ENCODE data around the gene MUCL3.
A peak's percentile ranks its signal among the peaks of the same experiment; 100 is the strongest.
"Not testable (repeated sequence)": the region's sequence is repeated elsewhere in the genome, so short reads cannot be mapped to it uniquely, and the experiment has no call there.

The MUCL3 gene

GRCh38 chr6:30940361-30940986 is at the start of gene MUCL3:
MUCL3 (plus strand) TSS chr6:30940973; CDS start chr6:30941000, 27 bp downstream.
- no peak for DNase-seq

GRCh38 chr6:30891450-30891723 is 49.4 kb upstream of the MUCL3 start:
- DNase-seq = no peak

GRCh38 chr6:30891816-30892538 is 48.8 kb upstream of the MUCL3 start:
- DNase-seq = no peak

GRCh38 chr6:30893001-30893591 is 47.7 kb upstream of the MUCL3 start:
- DNase-seq = no peak

GRCh38 chr6:30893666-30894065 is 47.1 kb upstream of the MUCL3 start:
- DNase-seq = no peak

- DNase-seq = no peak
Observed at GRCh38 chr6:30894381-30894780, 46.4 kb upstream of the MUCL3 start.

- no peak for DNase-seq
Observed at GRCh38 chr6:30894935-30895334, 45.8 kb upstream of the MUCL3 start.

GRCh38 chr6:30895343-30895742 is 45.4 kb upstream of the MUCL3 start:
- no peak for DNase-seq

- no peak for DNase-seq
Observed at GRCh38 chr6:30896541-30896940, 44.2 kb upstream of the MUCL3 start.

GRCh38 chr6:30897882-30898281 is 42.9 kb upstream of the MUCL3 start:
- no peak for DNase-seq

- DNase-seq = no peak
Observed at GRCh38 chr6:30898750-30899360, 41.9 kb upstream of the MUCL3 start.

- DNase-seq = no peak
Observed at GRCh38 chr6:30900863-30901417, 39.8 kb upstream of the MUCL3 start.

- no peak for DNase-seq
Observed at GRCh38 chr6:30901436-30901835, 39.3 kb upstream of the MUCL3 start.

- not testable (repeated sequence) for DNase-seq
Observed at GRCh38 chr6:30902196-30902595, 38.6 kb upstream of the MUCL3 start.

GRCh38 chr6:30902709-30903108 is 38.1 kb upstream of the MUCL3 start:
- DNase-seq = no peak

- DNase-seq = no peak
Observed at GRCh38 chr6:30903236-30903635, 37.5 kb upstream of the MUCL3 start.

- not testable (repeated sequence) for DNase-seq
Observed at GRCh38 chr6:30907290-30907757, 33.4 kb upstream of the MUCL3 start.

- DNase-seq = peak; percentile 96
Observed at GRCh38 chr6:30907758-30908591, 32.8 kb upstream of the MUCL3 start, which contains the start of gene GTF2H4. GTF2H4 (plus strand) TSS chr6:30908207.

- DNase-seq = no peak
Observed at GRCh38 chr6:30908700-30909099, 32.1 kb upstream of the MUCL3 start.

- not testable (repeated sequence) for DNase-seq
Observed at GRCh38 chr6:30910473-30910872, 30.3 kb upstream of the MUCL3 start.

GRCh38 chr6:30912746-30913520 is 27.8 kb upstream of the MUCL3 start:
- no peak for DNase-seq

GRCh38 chr6:30913721-30914075 is 27.1 kb upstream of the MUCL3 start:
- no peak for DNase-seq

Measured in CD4-positive, alpha-beta T cell treated with Interleukin-10 for 1 hour (primary cell).